GM12873 (cell line): ENCODE data around the gene SERAC1.

Experiments used
- CTCF ChIP-seq: IDR thresholded peaks from 2 replicates; pipeline ENCODE4 v1.5.1; 2012; ENCODE audit warnings: low read depth, mild to moderate bottlenecking, moderate library complexity, low read length, control low read depth; ENCODE audit not compliant: insufficient read depth; ENCODE audit errors: missing control alignments

SERAC1 gene

DNA sequence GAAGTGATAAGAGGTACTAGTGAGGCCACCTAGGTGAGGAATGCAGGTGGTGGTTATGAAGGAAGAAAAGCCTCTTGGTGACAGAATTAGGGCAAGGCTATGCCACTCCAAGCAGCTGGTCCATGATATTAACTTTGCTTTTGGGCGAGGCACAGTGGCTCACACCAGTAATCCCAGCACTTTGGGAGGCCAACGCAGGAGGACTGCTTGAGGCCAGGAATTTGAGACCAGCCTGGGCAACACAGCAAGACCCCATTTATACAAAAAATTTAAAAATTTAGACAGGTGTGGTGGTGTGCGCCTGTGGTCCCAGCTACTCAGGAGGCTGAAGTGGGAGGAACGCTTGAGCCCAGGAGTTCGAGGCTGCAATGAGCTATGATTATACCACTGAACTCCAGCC lies 56.1 kb downstream of the SERAC1 start:
- no peak for TF ChIP-seq CTCF

GRCh38 chr6:158110986-158111385 lies 57.1 kb downstream of the SERAC1 start:
- TF ChIP-seq CTCF: no peak

- TF ChIP-seq CTCF: no peak
Measured at GRCh38 chr6:158109748-158110147, 58.3 kb downstream of the SERAC1 start.

- no peak for TF ChIP-seq CTCF
Measured at GRCh38 chr6:158104696-158105095, 63.4 kb downstream of the SERAC1 start.

DNA sequence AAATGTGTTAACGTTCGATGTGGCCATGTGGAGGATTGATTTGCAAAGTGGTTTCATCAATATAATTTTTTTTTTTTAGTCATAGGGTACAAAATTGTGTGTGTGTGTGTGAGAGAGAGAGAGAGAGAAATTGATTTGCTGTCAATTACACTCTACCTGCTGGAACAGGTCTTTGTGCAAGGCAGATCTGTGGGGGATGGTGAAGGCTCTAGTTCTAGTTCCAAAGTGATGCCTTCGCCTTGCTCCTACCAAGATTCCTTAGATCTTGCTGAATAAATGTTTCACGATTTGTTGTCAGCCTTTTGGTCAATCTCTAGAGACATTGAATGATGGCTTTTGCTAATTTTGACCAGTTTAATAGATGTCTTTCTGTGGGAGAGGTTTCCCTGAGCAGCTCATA lies 64.8 kb downstream of the SERAC1 start:
- no peak for TF ChIP-seq CTCF

DNA sequence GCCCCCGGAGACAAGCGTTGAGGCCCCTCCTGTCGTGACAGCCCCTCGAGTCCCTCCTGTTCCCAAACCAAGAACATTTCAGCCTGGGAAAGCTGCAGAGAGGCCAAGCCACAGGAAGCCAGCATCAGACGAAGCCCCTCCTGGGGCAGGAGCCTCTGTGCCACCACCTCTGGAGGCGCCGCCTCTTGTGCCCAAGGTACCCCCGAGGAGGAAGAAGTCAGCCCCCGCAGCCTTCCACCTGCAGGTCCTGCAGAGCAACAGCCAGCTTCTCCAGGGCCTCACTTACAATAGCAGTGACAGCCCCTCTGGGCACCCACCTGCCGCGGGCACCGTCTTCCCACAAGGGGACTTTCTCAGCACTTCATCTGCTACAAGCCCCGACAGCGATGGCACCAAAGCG lies 72.4 kb downstream of the SERAC1 start:
- TF ChIP-seq CTCF: no peak

DNA sequence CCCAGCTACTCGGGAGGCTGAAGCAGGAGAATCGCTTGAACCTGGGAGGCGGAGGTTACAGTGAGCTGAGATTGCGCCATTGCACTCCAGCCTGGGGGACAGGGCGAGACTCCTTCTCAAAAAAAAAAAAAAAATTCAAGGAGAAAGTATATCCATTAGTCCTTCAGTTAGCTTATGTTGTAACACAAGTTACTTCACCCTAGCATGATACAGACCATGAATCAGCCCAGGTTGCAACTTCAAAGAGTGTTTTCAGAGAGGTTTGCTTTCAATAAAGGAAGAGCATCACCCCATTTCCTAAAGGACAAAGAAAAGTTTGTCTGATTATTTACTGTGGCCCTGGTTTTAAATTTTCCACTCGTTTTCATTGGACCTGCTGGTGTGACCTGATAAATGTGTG lies 73.0 kb downstream of the SERAC1 start:
- no peak for TF ChIP-seq CTCF
